Caco-2 (cell line): Measurements from ENCODE around the gene OR1Q1. TPM values are rescaled to one million over a fixed set of nuclear protein-coding genes. Genes with fewer than 3 reads are reported as not detected.

Source experiments
- BruUV-seq: library from RNA; stranded (reverse); fragments of 400-500 nt; replicated peaks from 2 replicates; lab custom pipeline; 2021; lab: Mats Ljungman, UMichigan
- CTCF ChIA-PET: fragments of 300-600 bp; sonication (Branson Sonifier 250); formaldehyde crosslinking; loops from one replicate; lab custom pipeline; 2022; ENCODE audit warnings: antibody characterized with exemption; lab: Charles Lee
- POLR2A ChIA-PET: fragments of 300-600 bp; sonication (Branson Sonifier 250); formaldehyde crosslinking; loops from one replicate; lab custom pipeline; 2022; ENCODE audit warnings: antibody characterized with exemption; lab: Charles Lee
- DNase-seq, 2 experiments: peaks; one replicate each; pipeline versions ENCODE4 v3.0.0 to v3.0.0-alpha.2; 2020 to 2022
- H3K27me3 ChIP-seq: replicated peaks from 2 replicates; pipeline ENCODE4 v1.6.0; 2011; ENCODE audit warnings: low read length; ENCODE audit not compliant: control insufficient read depth, insufficient read depth
- H3K36me3 ChIP-seq: 2 replicates; pipeline ENCODE4 v1.5.1; 2011; ENCODE audit warnings: low read length; ENCODE audit not compliant: control insufficient read depth, insufficient read depth
- H3K4me1 ChIP-seq: fragments of 250-450 bp; sonication (Bioruptor Pico); 2 replicates; pipeline ENCODE4 v1.5.1; 2020; ENCODE audit warnings: mild to moderate bottlenecking
- H3K4me3 ChIP-seq: 2 replicates; pipeline ENCODE4 v1.5.1; 2011; ENCODE audit warnings: low read depth, mild to moderate bottlenecking, control low read depth, low read length
- H3K9me3 ChIP-seq: fragments of 250-450 bp; sonication (Bioruptor Pico); 2 replicates; pipeline ENCODE4 v1.5.1; 2020; ENCODE audit warnings: mild to moderate bottlenecking, moderate library complexity
- H3K27ac Mint-ChIP-seq: one replicate; pipeline ENCODE4 v1.8.0; 2022; ENCODE audit warnings: mixed read lengths; ENCODE audit not compliant: unreplicated experiment
- H3K27me3 Mint-ChIP-seq: one replicate; pipeline ENCODE4 v1.8.0; 2022; ENCODE audit warnings: mixed read lengths; ENCODE audit not compliant: insufficient read depth, unreplicated experiment
- H3K36me3 Mint-ChIP-seq: one replicate; pipeline ENCODE4 v1.8.0; 2022; ENCODE audit warnings: mild to moderate bottlenecking, mixed read lengths; ENCODE audit not compliant: insufficient read depth, unreplicated experiment
- H3K4me1 Mint-ChIP-seq: one replicate; pipeline ENCODE4 v1.8.0; 2022; ENCODE audit warnings: low read depth, mixed read lengths; ENCODE audit not compliant: unreplicated experiment
- H3K4me3 Mint-ChIP-seq: one replicate; pipeline ENCODE4 v1.8.0; 2022; ENCODE audit warnings: mild to moderate bottlenecking, moderate library complexity, mixed read lengths; ENCODE audit not compliant: unreplicated experiment
- H3K9me3 Mint-ChIP-seq: one replicate; pipeline ENCODE4 v1.8.0; 2022; ENCODE audit warnings: mixed read lengths; ENCODE audit not compliant: unreplicated experiment
- intact Hi-C: fragments of 100-400 bp; cut with micrococcal nuclease; formaldehyde crosslinking; loops from one replicate; pipeline ENCODE4 v1.10.0; 2022; ENCODE audit not compliant: unreplicated experiment
- total RNA-seq: library from RNA; stranded (reverse); gene quantifications from 2 replicates; pipeline ENCODE4 v1.2.3, GENCODE V29; 2022
- TF ChIP-seq, protein P1 (sequence below), 2 experiments: fragments of 200-600 bp in 1 of 2; IDR thresholded peaks; 1 replicate in 1 of 2; 2 replicates in 1 of 2; pipeline versions ENCODE4 v1.5.1 to v1.8.0; 2011 to 2022; ENCODE audit warnings: antibody characterized with exemption in 1 of 2, control low read depth in 1 of 2, inconsistent platforms in 1 of 2, low read depth in 1 of 2, low read length in 1 of 2, mild to moderate bottlenecking in 1 of 2, moderate library complexity in 1 of 2; ENCODE audit not compliant: insufficient read depth in 1 of 2, severe bottlenecking in 1 of 2, unreplicated experiment in 1 of 2

OR1Q1 gene
- total RNA-seq, 1 experiment from 2014 or later = not detected

GRCh38 chr9:122661416-122661815 lies 46.9 kb downstream of the OR1Q1 start, which contains the start of gene OR1L1:
OR1L1 (plus strand) TSS chr9:122661716; CDS start chr9:122661716, 0 bp downstream.
- Mint-ChIP-seq H3K27me3 (no peaks in the 10 kb centered on the region), H3K36me3 (no peaks in the 10 kb centered on the region), H3K27ac (no peak within 1 kb of the TSS), H3K9me3 (no peaks in the 10 kb centered on the region), H3K4me3 (no peak within 1 kb of the TSS), H3K4me1 (peaks cover 15% of the 10 kb centered on the region)
- no TSS peak for BruUV-seq
- DNase-seq = no peak
- Histone ChIP-seq H3K36me3 (no peaks in the 10 kb centered on the region), H3K9me3 (no peaks in the 10 kb centered on the region), H3K27me3 (no peaks in the 10 kb centered on the region), H3K4me3 (no peak within 1 kb of the TSS), H3K4me1 (peaks cover 23% of the 10 kb centered on the region)
- ChIA-PET CTCF (no interaction called here), POLR2A (no interaction called here)
- TF ChIP-seq, protein P1, sequence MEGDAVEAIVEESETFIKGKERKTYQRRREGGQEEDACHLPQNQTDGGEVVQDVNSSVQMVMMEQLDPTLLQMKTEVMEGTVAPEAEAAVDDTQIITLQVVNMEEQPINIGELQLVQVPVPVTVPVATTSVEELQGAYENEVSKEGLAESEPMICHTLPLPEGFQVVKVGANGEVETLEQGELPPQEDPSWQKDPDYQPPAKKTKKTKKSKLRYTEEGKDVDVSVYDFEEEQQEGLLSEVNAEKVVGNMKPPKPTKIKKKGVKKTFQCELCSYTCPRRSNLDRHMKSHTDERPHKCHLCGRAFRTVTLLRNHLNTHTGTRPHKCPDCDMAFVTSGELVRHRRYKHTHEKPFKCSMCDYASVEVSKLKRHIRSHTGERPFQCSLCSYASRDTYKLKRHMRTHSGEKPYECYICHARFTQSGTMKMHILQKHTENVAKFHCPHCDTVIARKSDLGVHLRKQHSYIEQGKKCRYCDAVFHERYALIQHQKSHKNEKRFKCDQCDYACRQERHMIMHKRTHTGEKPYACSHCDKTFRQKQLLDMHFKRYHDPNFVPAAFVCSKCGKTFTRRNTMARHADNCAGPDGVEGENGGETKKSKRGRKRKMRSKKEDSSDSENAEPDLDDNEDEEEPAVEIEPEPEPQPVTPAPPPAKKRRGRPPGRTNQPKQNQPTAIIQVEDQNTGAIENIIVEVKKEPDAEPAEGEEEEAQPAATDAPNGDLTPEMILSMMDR (IDR thresholded peaks at IDR 0.05; ENCODE audit: insufficient read depth in 1 of 2, low read depth in 1 of 2, low read length in 1 of 2, severe bottlenecking in 1 of 2, unreplicated experiment in 1 of 2) = no peak
- intact Hi-C loops = no loop called here

Other genes with a start within 250 kb of the OR1Q1 start
- gene PTGS1, start 243.7 kb upstream of the OR1Q1 start, total RNA-seq = 0.19 and 0.29 TPM in 2 replicates
- gene OR1J1, start 136.8 kb upstream of the OR1Q1 start, total RNA-seq = not detected in 2 replicates
- gene OR1J2, start 103.9 kb upstream of the OR1Q1 start, total RNA-seq = not detected in 2 replicates
- gene OR1J4, start 95.6 kb upstream of the OR1Q1 start, total RNA-seq = not detected in 2 replicates
- not detected in 2 replicates for gene OR1N1, start 87.4 kb upstream of the OR1Q1 start, total RNA-seq
- not detected in 2 replicates for gene OR1N2, start 61.6 kb upstream of the OR1Q1 start, total RNA-seq
- not detected in 2 replicates for gene OR1L8, start 31.4 kb upstream of the OR1Q1 start, total RNA-seq
- gene OR1B1, start 42.9 kb downstream of the OR1Q1 start, total RNA-seq = not detected in 2 replicates
- gene OR1L1, start 47.0 kb downstream of the OR1Q1 start, total RNA-seq = not detected in 2 replicates
- gene OR1L3, start 60.4 kb downstream of the OR1Q1 start, total RNA-seq = not detected in 2 replicates
- not detected in 2 replicates for gene OR1L4, start 109.3 kb downstream of the OR1Q1 start, total RNA-seq
- gene OR1L6, start 127.6 kb downstream of the OR1Q1 start, total RNA-seq = not detected in 2 replicates
- not detected in 2 replicates for gene OR5C1, start 174.2 kb downstream of the OR1Q1 start, total RNA-seq
- not detected in 2 replicates for gene OR1K1, start 185.4 kb downstream of the OR1Q1 start, total RNA-seq
- gene PDCL, start 213.8 kb downstream of the OR1Q1 start, total RNA-seq = 20.7 and 20.8 TPM in 2 replicates